Neuron (in vitro differentiated cells): ENCODE data around the gene TBL3.

ENCODE experiments used
- H2AFZ ChIP-seq: one replicate; pipeline ENCODE4 v1.6.1; 2013; ENCODE audit warnings: low read depth, mild to moderate bottlenecking, inconsistent platforms, low read length, moderate library complexity
- H3K27me3 ChIP-seq: one replicate; pipeline ENCODE4 v1.6.1; 2013; ENCODE audit warnings: low read length; ENCODE audit not compliant: insufficient read depth
- H3K36me3 ChIP-seq: one replicate; pipeline ENCODE4 v1.6.1; 2013; ENCODE audit warnings: low read length; ENCODE audit not compliant: insufficient read depth
- H3K4me1 ChIP-seq: one replicate; pipeline ENCODE4 v1.6.1; 2013; ENCODE audit warnings: low read length; ENCODE audit not compliant: insufficient read depth
- H3K4me3 ChIP-seq: 2 replicates; pipeline ENCODE4 v1.5.1; 2013; ENCODE audit warnings: mild to moderate bottlenecking, low read length, moderate library complexity
- H3K9me3 ChIP-seq: one replicate; pipeline ENCODE4 v1.6.1; 2013; ENCODE audit warnings: low read length

Gene TBL3

GRCh38 chr16:1989209-1990100, 17.6 kb downstream of the TBL3 start, which contains the start of gene SYNGR3:
Gene SYNGR3 (plus strand): TSS chr16:1989970. CDS start chr16:1990103, 133 bp downstream.
- Histone ChIP-seq H3K27me3 (peaks cover 30% of the 10 kb centered on the region), H3K4me3 (peak within 1 kb of the TSS; percentile 35)

DNA sequence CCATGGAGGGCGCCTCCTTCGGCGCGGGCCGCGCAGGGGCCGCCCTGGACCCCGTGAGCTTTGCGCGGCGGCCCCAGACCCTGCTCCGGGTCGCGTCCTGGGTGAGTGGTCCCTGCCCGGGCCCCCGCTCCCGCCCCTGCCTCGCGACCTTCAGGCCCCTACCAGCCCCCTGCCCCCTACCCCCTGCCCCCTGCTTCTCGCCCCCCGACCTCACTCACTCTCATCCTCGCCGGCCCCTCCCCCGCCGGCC, 18.2 kb downstream of the TBL3 start:
- peaks cover 30% of the 10 kb centered on the region for H3K27me3 ChIP-seq
- no peaks in the 10 kb centered on the region for H3K9me3 ChIP-seq
- H3K4me3 ChIP-seq, result peak overlapping the region; percentile 35
- no peak overlapping the region for H2AFZ ChIP-seq
- peaks cover 14% of the 10 kb centered on the region for H3K36me3 ChIP-seq
- peaks cover 17% of the 10 kb centered on the region for H3K4me1 ChIP-seq

More at GRCh38 chr16:1989209-1990100, 17.6 kb downstream of the TBL3 start, which contains the start of gene SYNGR3:
- peaks cover 22% of the 10 kb centered on the region for H3K4me1 ChIP-seq
- H3K9me3 ChIP-seq, result no peaks in the 10 kb centered on the region
- peaks cover 14% of the 10 kb centered on the region for H3K36me3 ChIP-seq
- H2AFZ ChIP-seq, result no peak within 1 kb of the TSS

DNA sequence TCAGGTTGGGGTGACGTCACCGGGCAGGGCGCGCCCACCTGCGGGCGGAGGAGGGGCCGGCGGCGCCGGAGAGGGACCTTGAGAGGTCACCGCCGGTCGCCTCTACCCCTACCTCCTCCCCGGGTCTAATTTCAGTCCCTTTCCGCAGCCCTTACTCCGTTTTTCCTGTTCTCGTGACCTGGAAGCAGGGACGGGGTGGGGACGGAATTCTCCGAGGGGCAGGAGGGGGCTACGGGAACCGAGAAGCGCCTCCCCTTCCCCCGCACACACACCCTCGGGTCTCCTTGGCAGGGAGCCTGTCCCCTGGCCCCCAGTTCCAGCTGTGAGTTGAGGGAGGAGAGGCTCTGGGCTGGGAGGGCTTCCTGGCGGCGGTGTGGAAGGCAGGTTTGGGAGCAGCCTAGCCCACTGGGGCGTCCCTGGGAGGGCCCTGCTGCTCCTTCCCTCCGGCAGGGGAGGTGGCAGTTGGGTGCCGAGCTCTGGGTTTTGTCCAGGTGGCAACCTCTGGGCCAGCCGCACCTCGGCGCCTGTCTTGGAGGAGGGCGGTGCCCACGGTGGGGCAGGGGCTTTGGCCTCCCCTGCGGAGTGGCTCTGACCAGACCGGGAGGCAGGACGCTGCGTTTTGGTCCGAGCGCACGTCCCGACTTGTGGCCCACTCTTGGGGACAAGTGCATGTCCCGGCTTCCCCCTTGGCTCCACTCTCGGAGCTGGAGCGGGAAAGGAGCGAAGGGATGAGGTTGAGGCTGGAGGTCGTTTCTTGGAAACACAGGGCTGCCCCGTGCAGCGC, 18.7 kb downstream of the TBL3 start:
- Histone ChIP-seq H3K27me3 (peaks cover 30% of the 10 kb centered on the region), H2AFZ (no peak overlapping the region), H3K4me3 (peak overlapping the region; percentile 35), H3K4me1 (peaks cover 12% of the 10 kb centered on the region), H3K36me3 (peaks cover 14% of the 10 kb centered on the region), H3K9me3 (no peaks in the 10 kb centered on the region)

GRCh38 chr16:1991135-1991551, 19.3 kb downstream of the TBL3 start:
- Histone ChIP-seq H3K4me1 (peaks cover 10% of the 10 kb centered on the region), H3K36me3 (peaks cover 9% of the 10 kb centered on the region), H3K9me3 (no peaks in the 10 kb centered on the region), H2AFZ (no peak overlapping the region), H3K27me3 (peaks cover 30% of the 10 kb centered on the region), H3K4me3 (peak overlapping the region; percentile 35)

GRCh38 chr16:1991588-1991947, 19.7 kb downstream of the TBL3 start:
- H3K27me3 ChIP-seq, result peaks cover 30% of the 10 kb centered on the region
- H2AFZ ChIP-seq, result no peak overlapping the region
- no peaks in the 10 kb centered on the region for H3K9me3 ChIP-seq
- peak overlapping the region; percentile 31 for H3K4me3 ChIP-seq
- peaks cover 5% of the 10 kb centered on the region for H3K36me3 ChIP-seq
- peaks cover 10% of the 10 kb centered on the region for H3K4me1 ChIP-seq

GRCh38 chr16:1991948-1992703, 20.3 kb downstream of the TBL3 start:
- peak overlapping the region; percentile 31 for H3K4me3 ChIP-seq
- no peaks in the 10 kb centered on the region for H3K9me3 ChIP-seq
- peaks cover 30% of the 10 kb centered on the region for H3K27me3 ChIP-seq
- peaks cover 10% of the 10 kb centered on the region for H3K4me1 ChIP-seq
- no peak overlapping the region for H2AFZ ChIP-seq
- peaks cover 5% of the 10 kb centered on the region for H3K36me3 ChIP-seq

- no peak overlapping the region for H2AFZ ChIP-seq
- no peak overlapping the region for H3K4me3 ChIP-seq
- peaks cover 30% of the 10 kb centered on the region for H3K27me3 ChIP-seq
- H3K36me3 ChIP-seq, result peaks cover 9% of the 10 kb centered on the region
- peaks cover 10% of the 10 kb centered on the region for H3K4me1 ChIP-seq
- no peaks in the 10 kb centered on the region for H3K9me3 ChIP-seq
Observed at GRCh38 chr16:1992704-1993317, 21.0 kb downstream of the TBL3 start.

GRCh38 chr16:1993731-1994131, 21.9 kb downstream of the TBL3 start:
- Histone ChIP-seq H3K27me3 (peaks cover 30% of the 10 kb centered on the region), H3K4me1 (peaks cover 10% of the 10 kb centered on the region), H2AFZ (no peak overlapping the region), H3K4me3 (no peak overlapping the region), H3K9me3 (no peaks in the 10 kb centered on the region), H3K36me3 (peaks cover 17% of the 10 kb centered on the region)

- Histone ChIP-seq H3K4me1 (no peaks in the 10 kb centered on the region), H3K36me3 (peaks cover 55% of the 10 kb centered on the region), H2AFZ (no peak overlapping the region), H3K9me3 (no peaks in the 10 kb centered on the region), H3K4me3 (no peak overlapping the region), H3K27me3 (peaks cover 5% of the 10 kb centered on the region)
Observed at GRCh38 chr16:1997494-1998359, 25.9 kb downstream of the TBL3 start.

- no peaks in the 10 kb centered on the region for H3K4me1 ChIP-seq
- peaks cover under 1% of the 10 kb centered on the region for H3K27me3 ChIP-seq
- H3K4me3 ChIP-seq, result no peak overlapping the region
- peaks cover 61% of the 10 kb centered on the region for H3K36me3 ChIP-seq
- H3K9me3 ChIP-seq, result no peaks in the 10 kb centered on the region
- no peak overlapping the region for H2AFZ ChIP-seq
Observed at GRCh38 chr16:1998360-1998835, 26.5 kb downstream of the TBL3 start.

- peaks cover 63% of the 10 kb centered on the region for H3K36me3 ChIP-seq
Observed at GRCh38 chr16:1998852-1999801, 27.3 kb downstream of the TBL3 start.

More at GRCh38 chr16:1998852-1999801, 27.3 kb downstream of the TBL3 start:
- Histone ChIP-seq H3K27me3 (no peaks in the 10 kb centered on the region), H3K9me3 (no peaks in the 10 kb centered on the region), H2AFZ (no peak overlapping the region), H3K4me1 (peaks cover 5% of the 10 kb centered on the region), H3K4me3 (no peak overlapping the region)
